Astrocyte of the cerebellum (primary cell): ENCODE results near the gene MAP2K4.
A peak's percentile ranks its signal among the peaks of the same experiment; 100 is the strongest.

Experiments
- DNase-seq: peaks from one replicate; pipeline ENCODE4 v3.0.0-alpha.2; 2011; ENCODE audit warnings: low read depth
- H3K4me3 ChIP-seq: 2 replicates; pipeline ENCODE4 v1.5.1; 2011; ENCODE audit warnings: mild to moderate bottlenecking, low read depth, low read length, moderate library complexity
- CTCF ChIP-seq: IDR thresholded peaks from 2 replicates; pipeline ENCODE4 v1.5.1; 2012; ENCODE audit warnings: low read length, low read depth, moderate library complexity, mild to moderate bottlenecking; ENCODE audit errors: missing control alignments
- in situ Hi-C: cut with HindIII; loops from 2 replicates; pipeline ENCODE4 v1.10.0; 2017; ENCODE audit warnings: low sequenced_read_pairs

Gene MAP2K4

GRCh38 chr17:11999696-12000095 lies 21.0 kb upstream of the MAP2K4 start:
- DNase-seq = no peak
- in situ Hi-C loops = no loop called here
- TF ChIP-seq CTCF = no peak
- H3K4me3 ChIP-seq = no peak overlapping the region

- TF ChIP-seq CTCF = no peak
- no peak for DNase-seq
- no peak overlapping the region for H3K4me3 ChIP-seq
- in situ Hi-C loops = no loop called here
These were observed 13.2 kb upstream of the MAP2K4 start for GRCh38 chr17:12007466-12007865.

- DNase-seq = no peak
- peak overlapping the region; percentile 62 for H3K4me3 ChIP-seq
- TF ChIP-seq CTCF = no peak
- in situ Hi-C loops = no loop called here
These were observed 1.0 kb downstream of the MAP2K4 start for GRCh38 chr17:12021623-12022140.

- in situ Hi-C loops = no loop called here
- no peak for DNase-seq
- H3K4me3 ChIP-seq = no peak overlapping the region
- no peak for TF ChIP-seq CTCF
These were observed 1.6 kb downstream of the MAP2K4 start for GRCh38 chr17:12022310-12022709.

- H3K4me3 ChIP-seq = no peak overlapping the region
- in situ Hi-C loops = no loop called here
- no peak for TF ChIP-seq CTCF
- peak; percentile 47 for DNase-seq
These were observed 3.6 kb downstream of the MAP2K4 start for GRCh38 chr17:12024327-12024726.

- H3K4me3 ChIP-seq = no peak overlapping the region
- DNase-seq = no peak
- in situ Hi-C loops = no loop called here
- TF ChIP-seq CTCF = no peak
These were observed 7.0 kb downstream of the MAP2K4 start for GRCh38 chr17:12027658-12028057.

GRCh38 chr17:12028611-12029010 lies 7.9 kb downstream of the MAP2K4 start:
- TF ChIP-seq CTCF = no peak
- in situ Hi-C loops = no loop called here
- DNase-seq = no peak

More at GRCh38 chr17:12028611-12029010, 7.9 kb downstream of the MAP2K4 start:
- no peak overlapping the region for H3K4me3 ChIP-seq
